Nephron (organoid): Measurements from ENCODE around the gene WDCP.
A peak's percentile ranks its signal among the peaks of the same experiment; 100 is the strongest.

Experiments used
- H3K27ac Mint-ChIP-seq, 3 experiments: 2 replicates each; pipeline ENCODE4 v1.8.0; 2020; ENCODE audit warnings: mixed read lengths in 3 of 3, mild to moderate bottlenecking in 2 of 3, moderate library complexity in 1 of 3
- H3K27me3 Mint-ChIP-seq: 2 replicates; pipeline ENCODE4 v1.8.0; 2021; ENCODE audit warnings: low read depth, mild to moderate bottlenecking, moderate library complexity, mixed read lengths
- H3K36me3 Mint-ChIP-seq: 2 replicates; pipeline ENCODE4 v1.8.0; 2020; ENCODE audit warnings: low read depth, mixed read lengths
- H3K4me1 Mint-ChIP-seq: 2 replicates; pipeline ENCODE4 v1.8.0; 2020; ENCODE audit warnings: mixed read lengths
- H3K4me3 Mint-ChIP-seq, 3 experiments: 2 replicates each; pipeline ENCODE4 v1.8.0; 2020; ENCODE audit warnings: mild to moderate bottlenecking in 3 of 3, mixed read lengths in 3 of 3, moderate library complexity in 2 of 3
- H3K9me3 Mint-ChIP-seq: 2 replicates; pipeline ENCODE4 v1.8.0; 2020; ENCODE audit warnings: mixed read lengths
- CTCF ChIP-seq, 3 experiments: fragments of 200-600 bp; sonication (generic); IDR thresholded peaks; one replicate each; pipeline ENCODE4 v1.5.0; 2021; ENCODE audit warnings: antibody characterized with exemption in 3 of 3; ENCODE audit not compliant: unreplicated experiment in 3 of 3

Gene WDCP

GRCh38 chr2:24052951-24053350 is 5.8 kb upstream of the WDCP start:
- H3K4me1 Mint-ChIP-seq, result no peaks in the 10 kb centered on the region
- no peaks in the 10 kb centered on the region for H3K9me3 Mint-ChIP-seq
- no peaks in the 10 kb centered on the region for H3K27me3 Mint-ChIP-seq
- H3K36me3 Mint-ChIP-seq, result peaks cover 4% of the 10 kb centered on the region
- H3K27ac Mint-ChIP-seq, result no peak overlapping the region
- no peak overlapping the region for H3K4me3 Mint-ChIP-seq
- TF ChIP-seq CTCF (IDR thresholded peaks at IDR 0.05; ENCODE audit: unreplicated experiment in 3 of 3), result no peak

GRCh38 chr2:24051833-24052232 is 4.6 kb upstream of the WDCP start:
- TF ChIP-seq CTCF (IDR thresholded peaks at IDR 0.05; ENCODE audit: unreplicated experiment in 3 of 3), result no peak
- H3K27ac Mint-ChIP-seq, result no peak overlapping the region
- H3K36me3 Mint-ChIP-seq, result peaks cover 4% of the 10 kb centered on the region
- H3K4me1 Mint-ChIP-seq, result peaks cover 5% of the 10 kb centered on the region
- H3K9me3 Mint-ChIP-seq, result no peaks in the 10 kb centered on the region
- H3K4me3 Mint-ChIP-seq, result no peak overlapping the region
- no peaks in the 10 kb centered on the region for H3K27me3 Mint-ChIP-seq

DNA sequence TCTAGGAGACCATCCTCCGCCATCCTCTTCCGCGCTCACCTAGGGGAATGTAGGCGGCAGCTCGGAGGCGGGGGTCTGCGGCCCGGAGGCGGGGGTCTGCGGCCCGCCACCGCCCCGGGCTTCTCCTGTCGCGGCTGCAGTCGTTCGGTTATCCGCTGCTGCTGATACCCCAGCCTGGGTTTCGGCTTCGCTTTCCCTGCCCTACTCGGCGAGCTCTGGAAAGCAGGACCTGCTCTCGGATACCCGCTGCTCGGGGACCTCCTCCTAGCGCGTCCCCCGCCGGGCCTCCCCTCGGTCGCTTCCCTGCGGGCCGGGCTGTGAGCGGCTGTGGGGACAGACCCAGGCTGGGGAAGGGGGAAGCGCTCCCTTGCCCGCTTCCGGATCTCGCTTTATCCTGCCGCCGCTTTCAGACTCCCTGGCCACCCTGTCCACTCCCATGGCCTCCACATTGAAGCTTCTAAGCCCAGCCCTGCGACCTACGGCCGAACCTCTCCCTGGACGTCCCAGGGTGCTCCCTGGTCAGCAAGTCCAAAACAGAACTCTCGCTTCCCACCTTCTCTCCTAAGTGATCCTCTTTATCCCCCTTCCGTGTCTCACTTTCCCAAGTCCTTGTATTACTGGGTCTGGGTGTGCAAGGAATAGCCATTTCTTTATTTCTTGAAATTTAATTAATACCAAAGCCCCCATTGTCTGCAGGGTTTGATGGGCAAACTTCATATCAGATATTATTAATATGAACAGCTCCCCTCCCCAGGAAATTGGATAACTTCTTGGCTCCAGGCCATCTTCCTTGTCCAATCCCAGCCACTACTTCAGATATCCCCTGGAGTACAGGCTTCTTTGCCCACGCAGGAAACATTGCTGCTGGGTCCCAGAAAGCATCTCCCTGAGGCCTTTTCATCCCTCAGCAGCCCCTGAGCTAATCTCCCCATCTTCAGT is 3.1 kb upstream of the WDCP start:
- Mint-ChIP-seq H3K4me3 (no peak overlapping the region), H3K4me1 (peaks cover 13% of the 10 kb centered on the region), H3K9me3 (no peaks in the 10 kb centered on the region), H3K36me3 (no peaks in the 10 kb centered on the region), H3K27me3 (no peaks in the 10 kb centered on the region), H3K27ac (no peak overlapping the region)
- no peak for TF ChIP-seq CTCF (IDR thresholded peaks at IDR 0.05; ENCODE audit: unreplicated experiment in 3 of 3)

DNA sequence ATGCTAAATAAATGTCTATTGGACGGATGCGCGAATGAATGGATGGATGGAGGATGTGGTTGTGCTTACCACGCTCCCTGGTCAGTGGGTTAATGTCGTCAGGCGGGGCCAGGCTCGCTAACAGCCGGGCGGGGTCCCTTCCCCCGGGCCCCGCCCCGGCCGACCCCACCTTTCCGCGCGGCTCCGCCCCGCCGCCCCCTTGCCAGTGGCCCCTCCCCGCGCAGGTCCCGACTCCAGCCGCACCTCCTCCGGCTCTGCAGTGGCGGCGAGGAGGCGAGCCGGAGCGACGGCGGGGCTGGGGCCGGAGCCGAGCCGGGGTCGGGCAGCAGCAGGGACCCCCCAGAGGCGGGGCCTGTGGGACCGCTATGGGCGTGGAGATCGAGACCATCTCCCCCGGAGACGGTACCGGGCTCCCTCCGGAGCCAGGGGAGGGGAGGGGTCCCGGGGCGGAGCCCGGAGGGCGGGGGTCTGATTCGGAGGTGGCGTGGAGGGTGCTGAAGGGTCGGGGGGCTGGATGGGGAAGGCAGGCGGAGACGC is 2.4 kb upstream of the WDCP start, which contains the start of gene FKBP1B:
FKBP1B (plus strand) TSS at position 257 of the 537 bp plus-strand sequence; CDS start at position 366, 109 bp downstream.
- TF ChIP-seq CTCF (IDR thresholded peaks at IDR 0.05; ENCODE audit: unreplicated experiment in 3 of 3), result no peak
- H3K27me3 Mint-ChIP-seq, result no peaks in the 10 kb centered on the region
- peak within 1 kb of the TSS in 1 of 3 experiments; percentile 94 for H3K4me3 Mint-ChIP-seq

DNA sequence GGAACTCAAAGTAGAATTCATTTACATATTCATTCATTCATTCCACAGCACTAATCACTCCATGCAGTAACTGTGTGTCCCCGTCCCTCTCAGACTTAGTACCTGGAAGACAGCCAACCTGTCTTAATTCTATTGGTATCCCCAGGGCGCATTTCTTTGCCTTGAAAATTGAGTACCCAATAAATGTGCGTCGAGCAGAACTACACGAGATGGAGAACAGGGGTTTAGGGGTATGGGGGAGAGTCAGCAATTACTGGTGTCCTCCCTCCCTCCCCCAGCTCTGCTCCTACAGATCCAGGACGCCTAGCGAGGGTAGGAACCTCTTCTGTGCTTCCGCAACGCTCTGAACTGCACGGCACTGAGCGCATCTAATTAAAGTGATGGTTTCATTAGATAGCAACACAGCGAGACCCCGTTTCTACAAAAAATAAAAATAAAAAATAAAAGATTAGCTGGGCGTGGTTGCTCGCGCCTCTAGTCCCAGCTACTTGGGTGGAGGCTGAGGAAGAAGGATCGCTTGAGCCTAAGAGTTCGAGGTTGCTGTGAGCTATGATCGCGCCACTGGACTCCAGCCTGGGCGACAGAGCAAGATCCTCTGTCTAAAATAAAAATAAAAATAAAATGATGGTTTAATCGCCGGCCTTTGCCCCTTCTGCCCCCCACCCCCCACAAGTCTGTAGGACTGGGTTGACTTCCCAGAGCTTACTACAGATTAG is 1.7 kb upstream of the WDCP start:
- Mint-ChIP-seq H3K9me3 (no peaks in the 10 kb centered on the region), H3K27me3 (no peaks in the 10 kb centered on the region), H3K4me1 (peaks cover 20% of the 10 kb centered on the region), H3K36me3 (no peaks in the 10 kb centered on the region), H3K27ac (peak overlapping the region in 1 of 3 experiments; percentile 55), H3K4me3 (peak overlapping the region in 1 of 3 experiments; percentile 94)
- no peak for TF ChIP-seq CTCF (IDR thresholded peaks at IDR 0.05; ENCODE audit: unreplicated experiment in 3 of 3)

More for the DNA sequence above, 2.4 kb upstream of the WDCP start, which contains the start of gene FKBP1B:
- no peaks in the 10 kb centered on the region for H3K36me3 Mint-ChIP-seq
- H3K9me3 Mint-ChIP-seq, result no peaks in the 10 kb centered on the region
- H3K27ac Mint-ChIP-seq, result peak within 1 kb of the TSS in 1 of 3 experiments; percentile 55
- H3K4me1 Mint-ChIP-seq, result peaks cover 20% of the 10 kb centered on the region
